ENCODE data around the gene ASIC5.

The ASIC5 gene

GRCh38 chr4:155780775-155781174 lies 85.3 kb downstream of the ASIC5 start:
- TF ChIP-seq, protein P1, sequence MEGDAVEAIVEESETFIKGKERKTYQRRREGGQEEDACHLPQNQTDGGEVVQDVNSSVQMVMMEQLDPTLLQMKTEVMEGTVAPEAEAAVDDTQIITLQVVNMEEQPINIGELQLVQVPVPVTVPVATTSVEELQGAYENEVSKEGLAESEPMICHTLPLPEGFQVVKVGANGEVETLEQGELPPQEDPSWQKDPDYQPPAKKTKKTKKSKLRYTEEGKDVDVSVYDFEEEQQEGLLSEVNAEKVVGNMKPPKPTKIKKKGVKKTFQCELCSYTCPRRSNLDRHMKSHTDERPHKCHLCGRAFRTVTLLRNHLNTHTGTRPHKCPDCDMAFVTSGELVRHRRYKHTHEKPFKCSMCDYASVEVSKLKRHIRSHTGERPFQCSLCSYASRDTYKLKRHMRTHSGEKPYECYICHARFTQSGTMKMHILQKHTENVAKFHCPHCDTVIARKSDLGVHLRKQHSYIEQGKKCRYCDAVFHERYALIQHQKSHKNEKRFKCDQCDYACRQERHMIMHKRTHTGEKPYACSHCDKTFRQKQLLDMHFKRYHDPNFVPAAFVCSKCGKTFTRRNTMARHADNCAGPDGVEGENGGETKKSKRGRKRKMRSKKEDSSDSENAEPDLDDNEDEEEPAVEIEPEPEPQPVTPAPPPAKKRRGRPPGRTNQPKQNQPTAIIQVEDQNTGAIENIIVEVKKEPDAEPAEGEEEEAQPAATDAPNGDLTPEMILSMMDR (IDR thresholded peaks at IDR 0.05; ENCODE audit: insufficient read depth, low read length, missing control alignments) = no peak
- H3K4me3 ChIP-seq (ENCODE audit: low read depth, low read length) = no peak overlapping the region
- ChIA-PET CTCF (no interaction called here), POLR2A (no interaction called here)
- DNase-seq (ENCODE audit: low read depth, low spot score) = no peak
